T-helper 2 cell treated with Interferon-gamma antibody and Interleukin-4, amounts not matched to agents 5 μg/mL and 100 μg/mL, for 36 hours (primary cell): Measurements from ENCODE around the gene HBP1.
"Not testable (repeated sequence)": the region's sequence is repeated elsewhere in the genome, so short reads cannot be mapped to it uniquely, and the experiment has no call there.

ENCODE experiments used
- DNase-seq: peaks from one replicate; pipeline ENCODE4 v3.0.0; 2021; ENCODE audit warnings: low spot score
- H3K27ac Mint-ChIP-seq: one replicate; pipeline ENCODE4 v1.8.0; 2021; ENCODE audit warnings: mild to moderate bottlenecking, mixed read lengths
- H3K27me3 Mint-ChIP-seq: one replicate; pipeline ENCODE4 v1.8.0; 2021; ENCODE audit warnings: low read depth, mixed read lengths
- H3K36me3 Mint-ChIP-seq: one replicate; pipeline ENCODE4 v1.8.0; 2021; ENCODE audit warnings: low read depth, mixed read lengths
- H3K4me1 Mint-ChIP-seq: one replicate; pipeline ENCODE4 v1.8.0; 2021; ENCODE audit warnings: low read depth, mixed read lengths
- H3K4me3 Mint-ChIP-seq: one replicate; pipeline ENCODE4 v1.8.0; 2022; ENCODE audit warnings: mild to moderate bottlenecking, moderate library complexity, mixed read lengths
- H3K9me3 Mint-ChIP-seq: one replicate; pipeline ENCODE4 v1.8.0; 2021; ENCODE audit warnings: mixed read lengths

HBP1 gene

DNA sequence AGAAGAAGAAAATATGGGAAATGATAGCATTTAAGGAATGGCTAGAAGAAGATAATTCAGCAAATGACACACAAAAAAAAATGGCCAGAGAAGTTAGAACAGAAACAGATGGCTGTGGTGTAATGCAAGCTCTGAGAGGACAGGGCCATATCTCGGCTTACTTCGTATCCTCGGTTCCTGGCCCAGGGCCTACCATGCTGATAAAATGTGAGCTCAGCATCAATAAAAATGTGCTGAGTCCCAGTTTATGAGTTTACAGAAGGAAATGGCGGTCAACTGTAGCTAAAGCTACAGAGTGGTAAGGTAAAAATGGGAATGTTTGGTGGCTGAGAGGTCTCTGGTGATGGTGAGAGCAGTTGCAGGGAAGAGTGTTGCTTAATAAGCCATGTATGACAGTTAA lies 40.8 kb downstream of the HBP1 start:
- no peak for DNase-seq
- Mint-ChIP-seq H3K36me3 (peaks cover 20% of the 10 kb centered on the region), H3K4me3 (no peak overlapping the region), H3K27ac (no peak overlapping the region), H3K9me3 (no peaks in the 10 kb centered on the region), H3K4me1 (no peaks in the 10 kb centered on the region), H3K27me3 (no peaks in the 10 kb centered on the region)

DNA sequence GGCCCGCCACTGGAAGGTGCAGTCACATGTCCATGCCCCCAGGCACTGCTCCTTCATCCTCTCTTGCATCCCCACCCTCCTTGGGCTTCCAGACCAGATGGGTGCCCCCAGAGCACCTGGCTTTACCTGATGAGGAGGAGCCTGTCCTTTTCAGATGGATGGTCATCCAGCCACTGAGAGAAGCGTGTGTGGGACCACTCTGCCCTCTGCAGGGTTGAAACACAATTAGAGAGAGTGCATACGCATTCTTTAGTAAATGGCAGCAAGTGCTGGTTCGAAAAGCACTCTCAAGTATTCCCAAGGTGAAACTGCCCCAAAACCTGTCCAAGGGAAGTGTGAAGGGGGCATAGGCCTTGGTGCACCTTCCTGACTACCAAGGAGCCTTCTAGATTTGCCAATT lies 41.6 kb downstream of the HBP1 start:
- H3K27ac Mint-ChIP-seq, result no peak overlapping the region
- H3K4me1 Mint-ChIP-seq, result no peaks in the 10 kb centered on the region
- H3K36me3 Mint-ChIP-seq, result peaks cover 21% of the 10 kb centered on the region
- no peak for DNase-seq
- peaks cover 4% of the 10 kb centered on the region for H3K9me3 Mint-ChIP-seq
- H3K27me3 Mint-ChIP-seq, result no peaks in the 10 kb centered on the region
- H3K4me3 Mint-ChIP-seq, result no peak overlapping the region

DNA sequence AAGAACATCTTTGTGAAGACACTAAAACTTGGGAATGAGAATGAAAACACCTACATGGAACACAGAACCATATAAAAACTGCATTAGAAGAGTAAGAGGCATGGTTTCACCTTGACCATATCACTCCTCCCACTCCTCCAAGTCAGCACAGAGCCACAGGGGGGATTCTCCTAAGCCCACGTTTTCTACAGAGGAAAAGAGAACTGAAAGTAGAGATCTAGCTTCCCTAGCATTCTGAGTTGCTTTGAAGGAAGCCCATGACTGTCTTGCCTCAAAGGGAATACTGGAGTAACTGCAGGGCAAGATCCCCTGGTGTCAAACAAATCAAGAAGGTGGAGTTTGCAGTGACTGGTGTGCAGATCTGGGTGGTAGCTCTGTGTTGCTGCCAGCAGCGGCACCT lies 43.9 kb downstream of the HBP1 start:
- Mint-ChIP-seq H3K27me3 (no peaks in the 10 kb centered on the region), H3K4me1 (no peaks in the 10 kb centered on the region), H3K4me3 (no peak overlapping the region), H3K9me3 (peaks cover 13% of the 10 kb centered on the region), H3K36me3 (peaks cover 19% of the 10 kb centered on the region), H3K27ac (no peak overlapping the region)
- no peak for DNase-seq

DNA sequence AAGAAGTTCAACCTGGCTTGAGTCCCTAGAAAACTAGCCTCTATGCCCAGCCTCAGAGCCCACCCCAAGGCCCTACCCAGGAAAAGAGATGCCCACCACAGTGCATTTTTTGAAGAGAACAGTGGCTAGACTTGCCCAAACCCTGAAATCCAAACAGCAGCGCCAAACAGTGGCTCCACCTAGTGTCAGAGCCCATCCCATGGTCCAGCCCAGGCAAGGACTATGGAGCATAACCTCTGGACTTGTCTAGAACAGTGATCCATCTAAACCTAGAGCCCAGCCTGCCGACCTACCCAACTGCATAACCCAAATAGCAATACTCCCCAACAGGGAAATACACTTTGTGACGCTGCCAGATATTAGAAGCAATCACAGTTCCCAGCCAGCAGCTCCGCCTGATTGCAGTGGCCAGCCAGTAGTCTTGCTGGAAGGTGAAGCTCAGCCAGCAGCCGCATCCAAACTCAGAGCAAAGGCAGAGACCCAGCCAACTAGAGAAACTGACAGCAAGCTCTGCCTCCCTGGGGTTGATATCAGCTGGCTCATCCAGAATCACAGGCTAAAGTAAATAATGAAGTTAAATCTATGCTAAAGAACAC lies 44.5 kb downstream of the HBP1 start:
- Mint-ChIP-seq H3K4me1 (no peaks in the 10 kb centered on the region), H3K27ac (no peak overlapping the region), H3K9me3 (peaks cover 13% of the 10 kb centered on the region), H3K27me3 (no peaks in the 10 kb centered on the region), H3K4me3 (no peak overlapping the region), H3K36me3 (peaks cover 19% of the 10 kb centered on the region)
- no peak for DNase-seq

DNA sequence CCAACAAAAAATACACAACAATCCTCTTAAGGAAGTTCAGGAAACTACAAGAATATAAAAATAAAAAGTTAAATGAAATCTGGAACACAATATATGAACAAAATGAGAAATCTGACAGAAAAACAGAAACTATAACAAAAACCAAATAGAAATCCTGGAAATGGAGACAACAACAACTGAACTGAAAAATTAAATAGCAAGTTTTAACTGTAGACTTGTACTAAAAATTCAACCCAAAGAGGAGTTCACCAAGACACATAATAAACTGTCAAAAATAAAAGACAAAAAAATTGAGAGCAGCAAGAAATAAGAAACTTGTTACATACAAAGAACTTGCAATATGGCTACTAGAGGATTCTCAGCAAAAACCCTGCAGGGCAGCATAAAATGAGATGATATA lies 45.1 kb downstream of the HBP1 start:
- Mint-ChIP-seq H3K27ac (peak overlapping the region; percentile 3), H3K9me3 (peaks cover 13% of the 10 kb centered on the region), H3K36me3 (peaks cover 19% of the 10 kb centered on the region), H3K27me3 (no peaks in the 10 kb centered on the region), H3K4me3 (no peak overlapping the region), H3K4me1 (no peaks in the 10 kb centered on the region)
- no peak for DNase-seq

DNA sequence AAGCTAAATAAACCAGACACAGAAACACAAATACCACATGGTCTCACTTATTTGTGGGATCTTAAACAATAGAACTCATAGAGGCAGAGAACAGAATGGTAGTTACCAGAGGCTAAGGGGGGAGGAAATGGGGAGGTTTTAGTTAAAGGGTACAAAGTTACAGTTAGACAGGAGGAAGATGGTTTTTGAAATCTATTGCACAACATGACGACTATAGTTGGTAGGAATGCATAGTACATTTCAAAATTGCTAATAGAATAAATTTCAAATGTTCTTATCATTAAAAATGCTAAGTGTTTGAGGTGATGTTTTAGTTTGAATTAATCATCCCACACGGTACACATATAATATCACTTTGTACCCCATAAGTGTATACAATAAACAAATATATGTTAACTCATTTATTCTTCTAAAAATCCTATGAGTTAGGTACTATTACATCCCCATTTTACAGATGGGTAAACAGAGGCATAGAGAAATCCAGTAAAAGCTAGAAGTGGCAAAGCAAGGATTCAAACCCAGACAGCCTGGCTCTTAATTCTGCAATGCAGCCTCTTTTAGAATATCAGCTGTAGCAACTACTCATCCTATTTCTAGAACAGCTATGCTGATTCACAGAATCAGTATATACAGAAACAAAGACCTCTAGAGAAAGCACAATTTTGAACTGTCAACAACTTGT lies 50.9 kb downstream of the HBP1 start:
- DNase-seq, result no peak
- Mint-ChIP-seq H3K9me3 (peaks cover 13% of the 10 kb centered on the region), H3K27me3 (no peaks in the 10 kb centered on the region), H3K4me3 (no peak overlapping the region), H3K4me1 (no peaks in the 10 kb centered on the region), H3K36me3 (peaks cover 8% of the 10 kb centered on the region), H3K27ac (no peak overlapping the region)

DNA sequence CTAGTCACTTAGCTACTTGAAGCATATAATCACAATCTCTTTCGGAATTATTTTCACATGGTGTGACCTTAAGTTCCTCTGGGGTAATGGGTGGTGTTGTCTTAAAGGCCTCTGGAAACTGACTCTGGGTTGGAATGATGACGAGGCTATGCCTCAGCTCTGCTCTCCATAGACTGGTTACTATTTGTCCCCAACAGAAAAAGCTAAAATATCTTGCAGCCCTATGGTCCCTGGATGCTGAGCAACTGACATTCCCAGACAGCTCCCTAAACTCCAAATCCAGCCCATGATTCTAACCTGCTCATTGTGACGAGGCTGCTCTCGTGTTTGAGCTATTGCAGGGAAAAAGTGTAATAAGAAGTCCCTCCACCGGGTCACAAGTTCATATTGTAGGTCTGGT lies 51.6 kb downstream of the HBP1 start:
- DNase-seq, result no peak
- H3K4me3 Mint-ChIP-seq, result no peak overlapping the region
- peaks cover 4% of the 10 kb centered on the region for H3K36me3 Mint-ChIP-seq
- no peaks in the 10 kb centered on the region for H3K27me3 Mint-ChIP-seq
- no peaks in the 10 kb centered on the region for H3K4me1 Mint-ChIP-seq
- peaks cover 10% of the 10 kb centered on the region for H3K9me3 Mint-ChIP-seq
- no peak overlapping the region for H3K27ac Mint-ChIP-seq

DNA sequence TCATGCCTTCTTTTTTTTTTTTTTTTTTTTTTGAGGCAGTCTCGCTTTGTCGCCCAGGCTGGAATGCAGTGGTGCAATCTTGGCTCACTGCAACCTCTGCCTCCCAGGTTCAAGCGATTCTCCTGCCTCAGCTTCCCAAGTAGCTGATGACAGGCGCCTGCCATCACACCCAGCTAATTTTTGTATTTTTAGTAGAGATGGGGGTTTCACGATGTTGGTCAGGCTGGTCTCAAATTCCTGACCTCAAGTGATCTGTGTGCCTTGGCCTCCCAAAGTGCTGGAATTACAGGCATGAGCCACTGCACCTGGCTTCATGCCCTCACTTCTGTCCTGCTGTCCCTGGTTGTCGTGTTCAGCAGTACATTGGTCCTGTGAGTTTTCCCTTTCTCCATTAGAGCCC lies 52.0 kb downstream of the HBP1 start:
- not testable (repeated sequence) for H3K27me3 Mint-ChIP-seq, H3K4me3 Mint-ChIP-seq, H3K4me1 Mint-ChIP-seq, DNase-seq, H3K9me3 Mint-ChIP-seq, H3K36me3 Mint-ChIP-seq, H3K27ac Mint-ChIP-seq

DNA sequence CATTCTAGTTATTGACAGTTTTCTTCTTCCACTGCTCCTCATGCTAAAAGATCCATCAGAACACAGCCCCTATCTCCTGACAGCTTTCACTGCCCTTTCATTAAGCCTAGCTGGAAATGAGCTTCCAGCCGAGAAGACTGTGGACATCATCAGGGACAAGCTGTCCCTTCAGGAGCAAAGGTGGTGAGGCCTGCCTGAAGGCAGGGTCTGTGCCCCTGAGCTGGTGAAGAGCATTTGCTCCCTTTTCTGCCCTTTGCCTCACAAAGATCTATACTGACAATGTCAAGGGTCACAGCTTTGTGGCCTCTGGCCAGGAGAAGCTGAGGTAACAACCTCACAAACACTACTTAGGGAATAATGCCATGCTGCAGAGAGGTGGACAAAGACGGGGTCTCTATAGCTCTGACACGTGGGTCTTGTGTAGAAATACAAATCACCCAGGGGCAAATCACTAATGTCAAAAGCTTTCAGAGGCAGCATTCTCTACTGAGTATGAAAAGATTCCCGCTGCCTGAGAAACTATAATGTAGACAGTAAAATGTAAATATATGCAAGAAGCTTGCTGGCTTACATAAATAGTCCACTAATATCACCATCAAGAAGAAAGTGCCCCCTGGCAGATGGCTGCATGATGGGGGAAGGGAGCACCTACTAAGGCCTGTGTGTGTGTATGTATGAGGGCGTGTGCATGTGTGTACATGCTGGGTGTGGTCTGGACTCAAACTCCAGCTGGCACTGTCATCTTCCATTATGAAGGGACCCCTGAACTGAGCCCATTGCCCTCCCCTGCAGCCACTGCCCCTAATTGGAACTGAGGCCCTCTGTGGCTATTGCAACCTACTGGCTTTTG lies 55.8 kb downstream of the HBP1 start:
- H3K27me3 Mint-ChIP-seq, result no peaks in the 10 kb centered on the region
- H3K36me3 Mint-ChIP-seq, result peaks cover 2% of the 10 kb centered on the region
- no peak overlapping the region for H3K27ac Mint-ChIP-seq
- H3K4me1 Mint-ChIP-seq, result no peaks in the 10 kb centered on the region
- DNase-seq, result no peak
- no peak overlapping the region for H3K4me3 Mint-ChIP-seq
- no peaks in the 10 kb centered on the region for H3K9me3 Mint-ChIP-seq

DNA sequence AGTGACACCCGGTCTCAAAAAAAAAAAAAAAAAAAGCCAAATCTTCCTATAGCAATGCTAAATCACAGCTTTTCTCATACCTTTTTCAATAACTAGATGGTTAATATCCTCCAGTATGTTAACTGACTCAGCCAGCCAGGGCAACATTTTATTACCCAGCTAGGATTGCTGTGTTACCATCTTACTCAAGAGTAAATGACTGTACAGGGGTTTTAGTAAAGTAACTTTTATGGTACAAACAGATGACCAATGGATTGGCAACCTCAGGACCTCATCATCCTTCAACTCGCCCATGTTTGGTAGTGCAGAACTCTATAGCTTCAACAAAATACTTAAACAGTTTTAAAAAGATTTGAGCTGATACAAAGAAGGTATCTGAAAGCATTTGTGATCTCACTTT lies 59.5 kb downstream of the HBP1 start:
- H3K4me3 Mint-ChIP-seq, result no peak overlapping the region
- no peaks in the 10 kb centered on the region for H3K9me3 Mint-ChIP-seq
- no peaks in the 10 kb centered on the region for H3K27me3 Mint-ChIP-seq
- H3K27ac Mint-ChIP-seq, result no peak overlapping the region
- no peak for DNase-seq
- no peaks in the 10 kb centered on the region for H3K4me1 Mint-ChIP-seq
- peaks cover 2% of the 10 kb centered on the region for H3K36me3 Mint-ChIP-seq

DNA sequence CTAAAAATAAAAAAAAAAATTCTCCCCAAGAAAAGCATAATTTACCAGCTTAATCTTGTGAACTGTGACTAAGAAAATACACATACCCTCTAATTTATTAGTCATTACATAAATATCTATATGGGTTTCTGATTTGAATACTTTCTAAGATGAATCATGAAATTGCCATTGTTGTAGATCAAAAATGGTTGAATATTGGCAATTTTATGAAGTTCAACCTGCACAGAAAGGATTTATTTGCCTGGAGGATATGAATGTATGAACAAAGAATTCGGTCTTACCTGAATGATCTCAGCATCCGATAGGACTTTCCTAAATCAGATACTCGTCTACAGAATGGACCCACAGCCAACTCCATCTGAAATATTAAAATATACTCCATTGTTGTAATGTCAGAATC lies 61.5 kb downstream of the HBP1 start:
- H3K4me1 Mint-ChIP-seq, result no peaks in the 10 kb centered on the region
- DNase-seq, result no peak
- no peak overlapping the region for H3K27ac Mint-ChIP-seq

DNA sequence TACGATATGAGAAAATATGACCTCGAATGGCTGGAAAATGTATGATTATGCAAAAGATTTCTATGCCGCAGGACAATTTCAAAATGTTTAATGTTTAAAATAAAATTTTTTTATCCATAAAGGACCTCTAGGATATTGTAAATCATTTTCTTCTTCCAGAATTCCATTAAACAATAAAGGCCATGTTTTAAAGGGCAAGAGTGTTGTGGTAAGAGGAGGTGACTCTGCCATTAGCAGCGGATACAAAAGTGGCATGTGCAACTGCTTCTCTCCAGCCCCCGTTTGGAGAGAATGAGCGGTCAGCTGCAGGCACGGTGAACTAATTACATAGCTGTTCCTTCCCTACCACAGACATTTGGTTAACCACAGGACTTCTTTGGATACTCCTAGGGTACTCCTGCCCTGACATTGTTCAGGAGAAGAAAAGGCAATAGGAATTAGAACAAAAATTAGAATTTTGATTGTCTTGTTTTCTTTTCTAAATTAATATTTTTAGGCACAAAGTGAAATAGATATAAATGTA lies 63.8 kb downstream of the HBP1 start:
- no peak for DNase-seq
- Mint-ChIP-seq H3K4me3 (no peak overlapping the region), H3K27ac (no peak overlapping the region), H3K27me3 (no peaks in the 10 kb centered on the region), H3K4me1 (no peaks in the 10 kb centered on the region), H3K36me3 (peaks cover 2% of the 10 kb centered on the region), H3K9me3 (no peaks in the 10 kb centered on the region)

More for the DNA sequence above, 61.5 kb downstream of the HBP1 start:
- Mint-ChIP-seq H3K36me3 (peaks cover 2% of the 10 kb centered on the region), H3K9me3 (no peaks in the 10 kb centered on the region), H3K27me3 (no peaks in the 10 kb centered on the region), H3K4me3 (no peak overlapping the region)

DNA sequence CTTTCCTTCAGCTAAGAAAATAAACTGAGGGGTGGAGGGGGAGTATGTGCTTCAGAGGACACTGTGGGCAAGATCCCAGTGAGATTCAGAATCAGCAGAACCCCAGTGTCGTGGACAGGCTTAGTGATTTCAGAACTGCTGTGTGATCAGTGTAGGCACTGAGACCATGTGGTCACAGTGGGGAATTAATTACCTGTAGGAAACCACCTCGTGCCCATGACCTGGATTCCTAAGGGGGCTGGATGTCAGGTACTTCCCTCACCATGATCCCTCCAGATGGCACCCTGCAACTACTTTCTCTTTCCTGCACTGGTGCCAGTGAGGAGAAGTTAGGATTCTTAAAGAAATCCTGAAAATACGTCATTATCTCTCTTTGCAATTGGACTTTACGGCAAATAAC lies 64.4 kb downstream of the HBP1 start:
- Mint-ChIP-seq H3K27ac (no peak overlapping the region), H3K9me3 (no peaks in the 10 kb centered on the region), H3K36me3 (peaks cover 2% of the 10 kb centered on the region), H3K4me1 (no peaks in the 10 kb centered on the region), H3K4me3 (no peak overlapping the region), H3K27me3 (no peaks in the 10 kb centered on the region)
- no peak for DNase-seq

DNA sequence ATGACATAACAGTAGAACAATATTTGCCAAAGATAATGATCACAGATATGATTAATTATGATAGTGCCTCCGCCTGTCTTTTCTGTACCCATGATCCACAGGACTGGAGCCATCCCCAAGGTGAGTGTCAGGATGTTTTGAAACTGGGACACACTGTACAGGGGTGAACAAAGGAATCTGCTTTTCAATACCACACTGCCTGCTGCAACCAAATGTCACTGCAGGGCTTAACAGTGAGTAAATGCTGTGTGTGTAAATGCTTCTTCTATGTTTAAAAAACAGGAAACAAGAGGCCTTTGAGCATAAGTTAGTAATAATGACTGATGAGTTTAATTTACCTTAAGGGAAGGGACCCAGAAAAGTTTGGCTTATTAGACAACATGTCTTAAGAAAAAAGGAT lies 65.2 kb downstream of the HBP1 start:
- no peak overlapping the region for H3K27ac Mint-ChIP-seq
- H3K9me3 Mint-ChIP-seq, result no peaks in the 10 kb centered on the region
- no peak for DNase-seq
- H3K4me3 Mint-ChIP-seq, result no peak overlapping the region
- H3K36me3 Mint-ChIP-seq, result peaks cover 4% of the 10 kb centered on the region
- H3K27me3 Mint-ChIP-seq, result no peaks in the 10 kb centered on the region
- no peaks in the 10 kb centered on the region for H3K4me1 Mint-ChIP-seq
